ENCODE data around the gene ABI3BP.

DNA sequence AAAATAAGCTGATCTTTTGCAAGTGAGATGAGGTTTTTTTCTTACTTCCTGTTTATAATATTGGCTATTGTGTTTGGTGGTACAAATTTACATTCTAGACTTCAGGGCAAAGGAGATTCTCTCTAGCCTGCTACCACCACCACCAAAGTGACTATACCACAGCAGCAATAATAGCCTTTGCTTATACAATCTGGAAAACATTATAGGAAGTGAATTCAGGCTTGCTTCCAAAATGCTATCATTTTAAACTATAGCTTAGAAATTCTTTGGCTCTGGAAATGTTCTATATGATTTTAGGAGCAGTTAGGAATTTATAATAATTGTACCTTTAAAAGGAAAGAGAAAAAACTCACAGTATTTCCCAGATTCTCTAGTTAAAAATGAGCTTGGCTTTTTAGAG, 189.5 kb downstream of the ABI3BP start:
- TF ChIP-seq, protein P1, sequence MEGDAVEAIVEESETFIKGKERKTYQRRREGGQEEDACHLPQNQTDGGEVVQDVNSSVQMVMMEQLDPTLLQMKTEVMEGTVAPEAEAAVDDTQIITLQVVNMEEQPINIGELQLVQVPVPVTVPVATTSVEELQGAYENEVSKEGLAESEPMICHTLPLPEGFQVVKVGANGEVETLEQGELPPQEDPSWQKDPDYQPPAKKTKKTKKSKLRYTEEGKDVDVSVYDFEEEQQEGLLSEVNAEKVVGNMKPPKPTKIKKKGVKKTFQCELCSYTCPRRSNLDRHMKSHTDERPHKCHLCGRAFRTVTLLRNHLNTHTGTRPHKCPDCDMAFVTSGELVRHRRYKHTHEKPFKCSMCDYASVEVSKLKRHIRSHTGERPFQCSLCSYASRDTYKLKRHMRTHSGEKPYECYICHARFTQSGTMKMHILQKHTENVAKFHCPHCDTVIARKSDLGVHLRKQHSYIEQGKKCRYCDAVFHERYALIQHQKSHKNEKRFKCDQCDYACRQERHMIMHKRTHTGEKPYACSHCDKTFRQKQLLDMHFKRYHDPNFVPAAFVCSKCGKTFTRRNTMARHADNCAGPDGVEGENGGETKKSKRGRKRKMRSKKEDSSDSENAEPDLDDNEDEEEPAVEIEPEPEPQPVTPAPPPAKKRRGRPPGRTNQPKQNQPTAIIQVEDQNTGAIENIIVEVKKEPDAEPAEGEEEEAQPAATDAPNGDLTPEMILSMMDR (IDR thresholded peaks at IDR 0.05; ENCODE audit: insufficient read depth, low read depth, low read length): no peak
- no peak for TF ChIP-seq EZH2 (IDR thresholded peaks at IDR 0.05; ENCODE audit: insufficient read depth, low read length)

Measured in astrocyte (in vitro differentiated cells and primary cell).